ENCODE results near the gene CELSR2. TPM values are rescaled to one million over a fixed set of nuclear protein-coding genes. Genes with fewer than 3 reads are reported as not detected.

The CELSR2 gene
- total RNA-seq, 3 donors from 2014 or later: 1.4 to 2.2 (median 1.5) TPM

DNA sequence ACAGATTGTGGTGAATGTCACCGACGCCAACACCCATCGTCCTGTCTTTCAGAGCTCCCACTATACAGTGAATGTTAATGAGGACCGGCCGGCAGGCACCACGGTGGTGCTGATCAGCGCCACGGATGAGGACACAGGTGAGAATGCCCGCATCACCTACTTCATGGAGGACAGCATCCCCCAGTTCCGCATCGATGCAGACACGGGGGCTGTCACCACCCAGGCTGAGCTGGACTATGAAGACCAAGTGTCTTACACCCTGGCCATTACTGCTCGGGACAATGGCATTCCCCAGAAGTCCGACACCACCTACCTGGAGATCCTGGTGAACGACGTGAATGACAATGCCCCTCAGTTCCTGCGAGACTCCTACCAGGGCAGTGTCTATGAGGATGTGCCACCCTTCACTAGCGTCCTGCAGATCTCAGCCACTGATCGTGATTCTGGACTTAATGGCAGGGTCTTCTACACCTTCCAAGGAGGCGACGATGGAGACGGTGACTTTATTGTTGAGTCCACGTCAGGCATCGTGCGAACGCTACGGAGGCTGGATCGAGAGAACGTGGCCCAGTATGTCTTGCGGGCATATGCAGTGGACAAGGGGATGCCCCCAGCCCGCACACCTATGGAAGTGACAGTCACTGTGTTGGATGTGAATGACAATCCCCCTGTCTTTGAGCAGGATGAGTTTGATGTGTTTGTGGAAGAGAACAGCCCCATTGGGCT, 3.0 kb downstream of the CELSR2 start:
- Mint-ChIP-seq H3K27me3 (ENCODE audit: low read depth) (peaks cover 2% of the 10 kb centered on the region), H3K36me3 (ENCODE audit: insufficient read depth) (no peaks in the 10 kb centered on the region), H3K4me1 (ENCODE audit: low read depth) (peaks cover 6% of the 10 kb centered on the region), H3K4me3 (no peak overlapping the region), H3K9me3 (no peaks in the 10 kb centered on the region)
- ATAC-seq (no peak), DNase-seq (no peak)

DNA sequence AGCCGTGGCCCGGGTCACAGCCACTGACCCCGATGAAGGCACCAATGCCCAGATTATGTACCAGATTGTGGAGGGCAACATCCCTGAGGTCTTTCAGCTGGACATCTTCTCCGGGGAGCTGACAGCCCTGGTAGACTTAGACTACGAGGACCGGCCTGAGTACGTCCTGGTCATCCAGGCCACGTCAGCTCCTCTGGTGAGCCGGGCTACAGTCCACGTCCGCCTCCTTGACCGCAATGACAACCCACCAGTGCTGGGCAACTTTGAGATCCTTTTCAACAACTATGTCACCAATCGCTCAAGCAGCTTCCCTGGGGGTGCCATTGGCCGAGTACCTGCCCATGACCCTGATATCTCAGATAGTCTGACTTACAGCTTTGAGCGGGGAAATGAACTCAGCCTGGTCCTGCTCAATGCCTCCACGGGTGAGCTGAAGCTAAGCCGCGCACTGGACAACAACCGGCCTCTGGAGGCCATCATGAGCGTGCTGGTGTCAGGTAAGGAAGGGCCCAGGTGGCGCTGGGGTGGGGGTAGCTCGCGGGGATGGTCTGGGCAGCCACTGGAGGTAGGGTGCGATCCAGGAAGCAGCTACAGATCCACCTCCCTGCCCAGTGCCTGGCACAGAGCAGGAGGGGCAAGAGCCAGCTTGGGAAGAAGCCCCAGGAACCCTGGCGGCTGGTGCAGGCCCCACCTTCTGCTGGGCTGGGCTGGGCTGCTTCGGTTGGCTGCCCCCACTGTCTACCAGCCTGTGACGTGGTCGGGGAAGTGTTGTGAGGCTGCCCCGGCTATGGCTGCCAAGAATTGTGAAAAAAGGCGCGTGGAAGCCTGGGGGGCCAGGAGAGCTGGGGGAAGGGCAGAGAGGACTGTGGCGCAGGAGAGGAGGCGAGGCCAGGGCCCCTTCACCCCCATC, 3.8 kb downstream of the CELSR2 start:
- Mint-ChIP-seq H3K27me3 (ENCODE audit: low read depth) (no peaks in the 10 kb centered on the region), H3K4me3 (no peak overlapping the region), H3K4me1 (ENCODE audit: low read depth) (peaks cover 6% of the 10 kb centered on the region), H3K9me3 (no peaks in the 10 kb centered on the region), H3K36me3 (ENCODE audit: insufficient read depth) (no peaks in the 10 kb centered on the region)
- no peak for ATAC-seq
- DNase-seq: no peak

DNA sequence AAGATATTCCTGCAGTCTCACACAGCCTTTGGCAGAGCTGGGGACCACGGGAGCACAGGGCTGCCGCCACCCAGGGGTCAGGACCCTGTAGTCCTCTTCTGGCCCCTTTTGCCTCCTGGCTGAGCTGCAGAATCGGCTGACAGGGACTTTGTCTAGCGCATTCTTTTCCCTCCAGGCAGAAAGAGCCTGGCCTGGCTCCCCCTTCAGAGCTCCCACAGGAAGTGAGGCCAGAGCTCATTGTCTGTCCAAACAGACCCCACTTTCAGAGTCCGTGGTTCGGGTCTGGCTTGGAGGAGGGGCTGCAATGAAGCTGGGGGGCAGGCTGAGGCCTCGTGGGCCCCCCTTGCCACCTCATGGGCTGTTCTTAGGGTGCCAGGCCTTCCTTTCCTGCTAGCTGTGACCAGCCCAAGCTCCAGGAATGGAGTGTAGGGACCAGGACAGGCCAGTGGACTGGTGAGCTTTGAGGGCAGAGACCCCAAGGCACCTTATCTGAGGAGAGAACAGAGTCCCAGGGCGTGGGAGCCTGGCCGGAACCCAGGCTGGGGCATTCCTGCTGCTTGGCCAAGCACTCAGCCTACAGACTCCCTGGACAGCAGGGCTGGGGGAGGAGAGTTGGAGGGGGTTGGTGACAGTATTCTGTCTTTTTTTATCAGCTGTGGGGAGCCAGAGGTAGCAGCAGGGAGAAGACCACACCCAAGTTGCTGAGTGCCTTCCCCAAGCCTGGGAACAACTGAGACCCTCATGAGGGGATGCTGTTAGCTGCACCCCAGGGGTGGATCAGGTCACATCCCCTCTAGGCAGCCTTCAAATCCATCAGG, 4.7 kb downstream of the CELSR2 start:
- H3K9me3 Mint-ChIP-seq: no peaks in the 10 kb centered on the region
- peaks cover 6% of the 10 kb centered on the region for H3K4me1 Mint-ChIP-seq (ENCODE audit: low read depth)
- no peaks in the 10 kb centered on the region for H3K27me3 Mint-ChIP-seq (ENCODE audit: low read depth)
- H3K4me3 Mint-ChIP-seq: no peak overlapping the region
- DNase-seq (no peak), ATAC-seq (no peak)
- H3K36me3 Mint-ChIP-seq (ENCODE audit: insufficient read depth): no peaks in the 10 kb centered on the region

DNA sequence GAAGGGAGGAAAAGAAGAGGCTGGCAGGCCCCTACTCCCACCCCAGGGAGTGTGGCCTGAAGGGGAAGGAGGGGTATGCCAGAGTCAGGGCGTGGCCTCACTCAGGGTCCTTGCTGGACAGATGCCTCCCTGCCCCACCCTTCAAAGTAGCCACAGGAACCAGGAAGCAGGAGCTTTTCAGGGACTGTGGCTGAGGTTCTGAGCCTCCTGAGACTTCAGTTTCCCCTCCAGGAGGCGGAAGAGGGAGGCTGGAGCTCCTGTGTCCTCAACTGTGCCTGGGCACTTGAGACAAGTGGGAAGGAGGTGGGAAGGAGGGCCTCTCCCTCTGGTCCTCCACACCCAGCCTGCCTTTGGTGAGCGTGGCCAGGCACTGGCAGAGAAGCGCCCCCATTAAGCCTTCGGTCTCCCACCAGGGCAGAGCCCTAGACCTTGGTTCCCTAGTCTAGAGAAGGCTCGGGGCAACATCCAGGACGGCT, 5.3 kb downstream of the CELSR2 start:
- H3K4me1 Mint-ChIP-seq (ENCODE audit: low read depth): peaks cover 3% of the 10 kb centered on the region
- no peaks in the 10 kb centered on the region for H3K36me3 Mint-ChIP-seq (ENCODE audit: insufficient read depth)
- no peaks in the 10 kb centered on the region for H3K9me3 Mint-ChIP-seq
- H3K27me3 Mint-ChIP-seq (ENCODE audit: low read depth): no peaks in the 10 kb centered on the region
- no peak overlapping the region for H3K4me3 Mint-ChIP-seq
- ATAC-seq: no peak
- no peak for DNase-seq

DNA sequence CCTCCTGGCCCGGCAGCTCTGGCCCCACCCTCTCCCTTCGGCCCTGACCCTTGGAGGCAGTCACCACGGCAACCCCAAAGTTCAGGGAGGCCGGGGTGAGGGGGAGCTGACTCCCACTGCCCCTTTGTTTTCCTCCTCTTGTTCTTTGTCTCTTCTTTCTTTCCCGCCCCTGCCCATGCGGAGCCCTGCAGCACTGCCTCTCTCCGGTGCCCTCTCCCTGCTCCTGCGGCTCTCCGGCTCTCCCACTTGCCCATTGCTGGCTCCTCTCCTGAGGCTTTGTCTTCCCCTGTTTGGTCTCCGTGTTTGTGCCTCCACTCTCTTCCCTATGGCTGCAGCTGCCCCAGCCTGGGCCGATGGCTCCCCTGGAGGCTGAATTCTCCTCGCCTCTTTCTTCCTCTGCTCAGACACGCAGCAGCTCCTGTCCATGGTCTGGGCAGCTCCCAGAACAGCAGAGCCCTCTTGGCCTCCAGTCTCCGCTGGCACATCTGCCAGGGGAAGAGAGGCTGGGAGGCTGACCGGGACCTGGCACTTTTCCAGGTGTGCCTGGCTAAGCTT, 5.8 kb downstream of the CELSR2 start:
- ATAC-seq (no peak), DNase-seq (no peak)
- H3K4me3 Mint-ChIP-seq: no peak overlapping the region
- peaks cover 3% of the 10 kb centered on the region for H3K4me1 Mint-ChIP-seq (ENCODE audit: low read depth)
- no peaks in the 10 kb centered on the region for H3K27me3 Mint-ChIP-seq (ENCODE audit: low read depth)
- H3K36me3 Mint-ChIP-seq (ENCODE audit: insufficient read depth): no peaks in the 10 kb centered on the region
- H3K9me3 Mint-ChIP-seq: no peaks in the 10 kb centered on the region

DNA sequence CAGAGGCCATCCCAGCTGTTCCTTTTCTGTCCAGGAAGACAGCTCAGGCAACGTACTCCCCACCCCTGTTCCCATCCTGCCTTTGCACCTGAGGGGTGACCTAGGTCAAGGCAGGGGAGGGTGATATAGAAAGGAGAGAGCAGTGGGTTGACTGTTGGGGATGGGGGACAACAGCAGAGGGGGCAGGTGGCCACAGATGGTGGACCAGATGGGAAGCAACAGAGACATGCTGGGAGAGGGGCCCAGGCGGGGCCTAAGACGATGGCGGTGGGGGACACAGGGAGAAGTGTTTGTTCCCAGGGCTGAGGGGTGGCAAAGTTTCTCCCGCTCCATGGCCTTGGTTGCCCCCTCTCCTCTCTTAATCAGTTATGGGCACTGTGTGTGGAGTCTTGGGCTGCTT, 6.3 kb downstream of the CELSR2 start:
- ATAC-seq: no peak

DNA sequence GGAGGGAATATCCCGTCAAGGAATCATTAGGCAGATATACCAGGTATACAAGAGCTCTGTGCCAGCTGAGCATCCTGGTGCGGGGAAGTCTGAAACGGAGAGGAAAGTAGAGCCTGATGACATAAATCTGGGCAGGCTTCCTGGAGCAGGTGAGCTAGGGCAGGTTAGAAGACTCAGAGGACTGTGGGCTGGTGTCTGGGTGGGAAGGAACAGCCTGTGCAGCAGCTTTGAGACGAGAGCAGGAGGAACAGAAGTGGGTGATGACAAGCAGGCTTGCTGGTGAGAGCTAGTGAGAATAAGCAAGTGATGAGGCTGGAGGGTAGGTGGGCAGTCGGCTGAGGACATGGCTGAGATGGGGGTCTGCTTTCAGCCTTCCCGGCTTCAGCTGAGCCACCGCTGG, 6.7 kb downstream of the CELSR2 start:
- no peaks in the 10 kb centered on the region for H3K36me3 Mint-ChIP-seq (ENCODE audit: insufficient read depth)
- no peak overlapping the region for H3K4me3 Mint-ChIP-seq
- ATAC-seq (no peak), DNase-seq (no peak)
- H3K9me3 Mint-ChIP-seq: no peaks in the 10 kb centered on the region
- H3K27me3 Mint-ChIP-seq (ENCODE audit: low read depth): no peaks in the 10 kb centered on the region
- peaks cover 3% of the 10 kb centered on the region for H3K4me1 Mint-ChIP-seq (ENCODE audit: low read depth)

More for the DNA sequence above, 6.3 kb downstream of the CELSR2 start:
- DNase-seq: no peak
- Mint-ChIP-seq H3K36me3 (ENCODE audit: insufficient read depth) (no peaks in the 10 kb centered on the region), H3K4me3 (no peak overlapping the region), H3K9me3 (no peaks in the 10 kb centered on the region), H3K27me3 (ENCODE audit: low read depth) (no peaks in the 10 kb centered on the region), H3K4me1 (ENCODE audit: low read depth) (peaks cover 3% of the 10 kb centered on the region)

DNA sequence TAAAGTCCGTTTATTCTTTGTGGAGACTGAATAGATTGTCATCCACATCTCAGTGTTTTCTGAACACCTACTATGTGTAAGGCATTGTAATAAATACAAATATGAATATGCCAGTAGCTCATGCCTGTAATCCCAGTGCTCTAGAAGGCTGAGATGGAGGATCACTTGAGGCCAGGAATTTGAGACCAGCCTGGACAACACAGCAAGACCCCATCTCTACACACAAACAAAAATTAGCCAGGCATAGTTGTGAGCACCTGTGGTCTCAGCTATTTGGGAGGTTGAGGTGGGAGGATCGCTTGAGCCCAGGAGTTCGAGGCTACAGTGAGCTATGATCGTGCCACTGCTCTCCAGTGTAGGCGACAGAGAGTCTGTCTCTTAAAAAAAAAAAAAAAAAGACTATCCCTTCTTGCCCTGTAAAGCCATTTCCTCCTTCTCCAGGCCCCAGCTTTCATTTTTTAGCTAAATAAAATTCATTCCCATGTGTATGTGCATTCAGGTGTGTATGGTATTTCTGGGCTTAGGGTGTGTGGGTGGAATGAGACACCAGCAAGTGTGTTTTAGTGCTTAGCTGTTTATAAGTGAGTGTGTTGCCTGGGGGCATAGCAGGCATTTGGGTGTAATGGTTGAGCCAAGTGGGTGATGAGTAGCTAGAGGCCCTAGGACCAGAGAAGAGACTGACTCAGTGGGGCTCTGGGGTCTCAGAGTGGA, 7.8 kb downstream of the CELSR2 start:
- Mint-ChIP-seq H3K9me3 (no peaks in the 10 kb centered on the region), H3K4me3 (no peak overlapping the region)
- no peak for ATAC-seq

DNA sequence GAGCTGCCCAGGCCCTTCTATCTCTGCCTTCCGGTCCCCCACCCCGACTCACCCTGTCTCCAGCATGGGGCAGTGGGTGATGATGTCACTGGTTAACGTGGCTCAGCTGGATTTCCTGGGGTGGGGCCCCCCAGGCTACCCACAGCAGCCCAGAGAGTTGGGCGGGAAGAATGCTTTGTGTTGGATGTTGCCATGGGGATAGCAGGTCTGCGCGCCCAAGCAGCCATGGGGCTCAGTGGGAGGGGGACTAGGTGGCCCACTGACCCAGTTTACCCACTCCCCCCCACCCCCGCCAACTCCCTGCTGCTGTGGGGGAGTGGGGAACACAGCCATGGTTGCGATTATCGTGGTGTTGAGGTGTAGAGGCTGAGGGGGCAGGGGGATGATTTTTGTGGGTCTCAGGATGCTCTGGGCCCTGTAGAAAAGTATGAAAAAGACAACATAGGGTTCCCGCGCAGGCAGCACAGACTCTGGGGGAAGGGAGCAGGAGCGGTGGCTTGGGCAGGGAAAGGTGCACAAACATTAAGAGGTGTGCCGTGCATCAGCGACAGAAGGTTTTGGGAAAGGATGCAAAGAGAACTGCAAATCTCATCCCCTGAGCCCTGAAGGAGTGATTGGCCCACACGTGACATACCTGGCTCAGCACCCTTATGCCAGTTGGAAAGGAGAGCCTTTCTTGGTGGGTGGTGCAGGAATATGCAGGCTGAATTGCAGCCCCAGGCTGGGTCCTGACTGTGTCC, 8.5 kb downstream of the CELSR2 start:
- ATAC-seq: no peak

More for the DNA sequence above, 7.8 kb downstream of the CELSR2 start:
- no peak for DNase-seq
- Mint-ChIP-seq H3K4me1 (ENCODE audit: low read depth) (peaks cover under 1% of the 10 kb centered on the region), H3K36me3 (ENCODE audit: insufficient read depth) (no peaks in the 10 kb centered on the region), H3K27me3 (ENCODE audit: low read depth) (no peaks in the 10 kb centered on the region)

DNA sequence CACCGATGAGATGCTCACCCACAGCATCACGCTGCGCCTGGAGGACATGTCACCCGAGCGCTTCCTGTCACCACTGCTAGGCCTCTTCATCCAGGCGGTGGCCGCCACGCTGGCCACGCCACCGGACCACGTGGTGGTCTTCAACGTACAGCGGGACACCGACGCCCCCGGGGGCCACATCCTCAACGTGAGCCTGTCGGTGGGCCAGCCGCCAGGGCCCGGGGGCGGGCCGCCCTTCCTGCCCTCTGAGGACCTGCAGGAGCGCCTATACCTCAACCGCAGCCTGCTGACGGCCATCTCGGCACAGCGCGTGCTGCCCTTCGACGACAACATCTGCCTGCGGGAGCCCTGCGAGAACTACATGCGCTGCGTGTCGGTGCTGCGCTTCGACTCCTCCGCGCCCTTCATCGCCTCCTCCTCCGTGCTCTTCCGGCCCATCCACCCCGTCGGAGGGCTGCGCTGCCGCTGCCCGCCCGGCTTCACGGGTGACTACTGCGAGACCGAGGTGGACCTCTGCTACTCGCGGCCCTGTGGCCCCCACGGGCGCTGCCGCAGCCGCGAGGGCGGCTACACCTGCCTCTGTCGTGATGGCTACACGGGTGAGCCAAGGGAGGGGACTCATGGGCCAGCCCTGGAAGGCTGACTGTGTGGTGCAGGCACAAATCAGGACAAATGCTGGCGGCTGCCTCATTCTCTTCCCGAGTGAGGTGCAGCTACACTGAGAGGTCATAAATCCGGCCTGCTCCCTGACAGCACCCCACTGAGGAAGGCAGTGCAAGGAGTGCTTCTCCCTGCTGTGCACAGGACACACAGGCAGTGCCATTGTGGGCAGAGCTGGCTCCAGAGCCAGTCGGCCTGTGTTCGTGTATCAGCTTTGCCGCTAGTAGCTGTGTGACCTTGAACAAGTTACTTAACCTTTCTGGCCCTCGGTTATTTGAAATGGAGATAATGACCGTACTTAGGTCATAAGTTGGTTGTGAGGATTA, 9.4 kb downstream of the CELSR2 start:
- no peak for ATAC-seq
- H3K4me3 Mint-ChIP-seq: no peak overlapping the region

More for the DNA sequence above, 8.5 kb downstream of the CELSR2 start:
- no peak overlapping the region for H3K4me3 Mint-ChIP-seq
- no peaks in the 10 kb centered on the region for H3K27me3 Mint-ChIP-seq (ENCODE audit: low read depth)
- DNase-seq: no peak
- no peaks in the 10 kb centered on the region for H3K4me1 Mint-ChIP-seq (ENCODE audit: low read depth)
- H3K9me3 Mint-ChIP-seq: no peaks in the 10 kb centered on the region
- no peaks in the 10 kb centered on the region for H3K36me3 Mint-ChIP-seq (ENCODE audit: insufficient read depth)

DNA sequence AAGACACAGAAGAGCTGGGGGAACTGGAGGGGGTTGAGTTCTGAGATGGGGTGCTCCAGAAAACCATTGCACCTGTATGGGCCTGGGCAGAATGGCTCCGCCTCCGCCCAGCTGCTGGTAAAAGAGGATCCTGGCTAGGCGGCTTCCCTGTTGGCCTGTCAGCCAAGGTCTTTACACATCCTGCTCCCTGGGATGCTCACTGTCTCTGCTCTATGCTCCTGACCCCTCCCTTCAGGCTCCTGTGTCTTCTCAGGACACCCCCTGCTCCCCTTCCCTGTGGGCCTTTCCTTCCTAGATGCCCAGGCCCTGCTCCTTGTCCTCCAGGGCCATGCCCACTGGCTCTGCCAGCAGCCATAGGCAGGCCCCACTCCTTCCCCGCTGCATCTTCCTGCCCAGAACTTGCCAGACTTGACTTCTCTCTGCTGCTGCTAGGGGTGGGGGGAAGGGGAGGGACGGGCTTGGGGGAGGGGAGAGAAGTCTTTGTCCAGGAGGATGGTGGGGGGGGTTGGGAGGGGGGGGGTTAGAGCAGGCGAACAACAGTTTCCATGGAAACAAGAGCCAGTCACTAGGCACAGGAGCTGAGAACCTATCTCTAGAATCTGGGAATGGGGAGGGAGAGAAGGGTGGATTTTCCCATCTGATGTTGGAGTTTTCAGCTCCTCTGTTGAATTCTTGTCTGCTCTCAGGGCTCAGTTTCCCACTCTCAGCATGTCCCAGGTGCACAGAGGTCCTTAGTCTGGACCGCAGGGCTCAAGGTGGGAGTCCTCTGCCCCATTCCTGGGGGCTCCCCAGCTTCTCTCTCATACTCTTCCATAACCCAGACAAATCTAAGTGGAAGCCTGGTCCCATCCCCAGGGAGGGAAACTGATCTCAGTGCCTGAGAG, 10.6 kb downstream of the CELSR2 start:
- Mint-ChIP-seq H3K27me3 (ENCODE audit: low read depth) (no peaks in the 10 kb centered on the region), H3K4me3 (no peak overlapping the region), H3K36me3 (ENCODE audit: insufficient read depth) (no peaks in the 10 kb centered on the region), H3K9me3 (no peaks in the 10 kb centered on the region), H3K4me1 (ENCODE audit: low read depth) (peaks cover 1% of the 10 kb centered on the region)
- no peak for ATAC-seq
- no peak for DNase-seq

More for the DNA sequence above, 9.4 kb downstream of the CELSR2 start:
- no peaks in the 10 kb centered on the region for H3K36me3 Mint-ChIP-seq (ENCODE audit: insufficient read depth)
- peaks cover 1% of the 10 kb centered on the region for H3K4me1 Mint-ChIP-seq (ENCODE audit: low read depth)
- H3K9me3 Mint-ChIP-seq: no peaks in the 10 kb centered on the region
- no peaks in the 10 kb centered on the region for H3K27me3 Mint-ChIP-seq (ENCODE audit: low read depth)
- no peak for DNase-seq
